IMR-90 (cell line): ENCODE results near the gene NELFCD. TPM values are rescaled to one million over a fixed set of nuclear protein-coding genes. Genes with fewer than 3 reads are reported as not detected.
A peak's percentile ranks its signal among the peaks of the same experiment; 100 is the strongest.
"Not testable (repeated sequence)": the region's sequence is repeated elsewhere in the genome, so short reads cannot be mapped to it uniquely, and the experiment has no call there.

Experiments
- ATAC-seq: fragments of 200-7000 bp; cut with Tn5 transposase; 2 replicates; pipeline ENCODE4 v1.9.1; 2020; ENCODE audit warnings: low read depth, mild to moderate bottlenecking, moderate library complexity
- BruUV-seq: library from RNA; stranded (reverse); fragments of 400-500 nt; replicated peaks from 2 replicates; lab custom pipeline; 2021; lab: Mats Ljungman, UMichigan
- CTCF ChIA-PET: fragments of 300-600 bp; formaldehyde crosslinking; extraction: SDS; loops from one replicate; lab custom pipeline; 2021; ENCODE audit warnings: antibody characterized with exemption; lab: Yijun Ruan, JAX
- POLR2A ChIA-PET: fragments of 300-600 bp; sonication (Branson Sonifier 250); formaldehyde crosslinking; loops from one replicate; lab custom pipeline; 2022; ENCODE audit warnings: antibody characterized with exemption; ENCODE audit not compliant: unreplicated experiment; lab: Charles Lee
- DNase-seq: peaks from one replicate; pipeline ENCODE4 v3.0.0; 2013
- H2AFZ ChIP-seq: replicated peaks from 2 replicates; pipeline ENCODE3; 2013; ENCODE audit warnings: low read length, mild to moderate bottlenecking; ENCODE audit not compliant: poor library complexity
- H2AK5ac ChIP-seq: 2 replicates; pipeline ENCODE4 v1.6.1; 2013; ENCODE audit warnings: low read depth, low read length, inconsistent platforms
- H2AK9ac ChIP-seq: replicated peaks from 2 replicates; pipeline ENCODE3; 2013; ENCODE audit warnings: mild to moderate bottlenecking, low read depth, low read length, moderate library complexity; ENCODE audit not compliant: poor library complexity
- H2BK120ac ChIP-seq: 2 replicates; pipeline ENCODE4 v1.6.1; 2013; ENCODE audit warnings: low read depth, low read length, inconsistent platforms
- H2BK15ac ChIP-seq: 3 replicates; pipeline ENCODE4 v1.6.1; 2013; ENCODE audit warnings: low read depth, low read length, inconsistent platforms
- H2BK20ac ChIP-seq: 2 replicates; pipeline ENCODE4 v1.6.1; 2013; ENCODE audit warnings: low read depth, mild to moderate bottlenecking, inconsistent platforms, low read length, moderate library complexity
- H2BK5ac ChIP-seq: 2 replicates; pipeline ENCODE4 v1.6.1; 2013; ENCODE audit warnings: mild to moderate bottlenecking, low read depth, low read length, inconsistent platforms; ENCODE audit not compliant: poor library complexity, severe bottlenecking
- H3K14ac ChIP-seq: replicated peaks from 2 replicates; pipeline ENCODE4 v1.6.1; 2013; ENCODE audit warnings: low read depth, low read length, inconsistent platforms
- H3K18ac ChIP-seq: 2 replicates; pipeline ENCODE4 v1.6.1; 2013; ENCODE audit warnings: low read depth, low read length, control low read depth
- H3K23ac ChIP-seq: 2 replicates; pipeline ENCODE4 v1.6.1; 2013; ENCODE audit warnings: low read depth, low read length, inconsistent platforms
- H3K27ac ChIP-seq: 2 replicates; pipeline ENCODE4 v1.5.1; 2013; ENCODE audit warnings: mild to moderate bottlenecking, control low read depth, low read length; ENCODE audit not compliant: insufficient read depth
- H3K27me3 ChIP-seq: 2 replicates; pipeline ENCODE4 v1.6.1; 2013; ENCODE audit warnings: low read length; ENCODE audit not compliant: control insufficient read depth, insufficient read depth
- H3K36me3 ChIP-seq: 2 replicates; pipeline ENCODE4 v1.6.1; 2013; ENCODE audit warnings: low read length, mixed read lengths; ENCODE audit not compliant: control insufficient read depth, insufficient read depth
- H3K4ac ChIP-seq: 2 replicates; pipeline ENCODE4 v1.6.1; 2013; ENCODE audit warnings: low read depth, low read length, inconsistent platforms
- H3K4me1 ChIP-seq: 2 replicates; pipeline ENCODE4 v1.6.1; 2013; ENCODE audit warnings: low read length, mixed read lengths; ENCODE audit not compliant: control insufficient read depth, insufficient read depth
- H3K4me2 ChIP-seq: 2 replicates; pipeline ENCODE4 v1.6.1; 2013; ENCODE audit warnings: low read depth, mild to moderate bottlenecking, control low read depth, low read length, moderate library complexity
- H3K4me3 ChIP-seq: 2 replicates; pipeline ENCODE4 v1.5.1; 2013; ENCODE audit warnings: low read depth, mild to moderate bottlenecking, control low read depth, low read length, moderate library complexity; ENCODE audit not compliant: insufficient read depth
- H3K56ac ChIP-seq: 2 replicates; pipeline ENCODE4 v1.6.1; 2013; ENCODE audit warnings: low read length, inconsistent platforms; ENCODE audit not compliant: insufficient read depth; ENCODE audit errors: extremely low read depth
- H3K79me1 ChIP-seq, 2 experiments: 2 replicates each; pipeline ENCODE4 v1.6.1; 2013; ENCODE audit warnings: low read length in 2 of 2, inconsistent platforms in 1 of 2, low read depth in 1 of 2
- H3K9ac ChIP-seq: 2 replicates; pipeline ENCODE4 v1.6.1; 2013; ENCODE audit warnings: low read depth, low read length, control low read depth
- H3K9me1 ChIP-seq: 2 replicates; pipeline ENCODE4 v1.6.1; 2013; ENCODE audit warnings: low read length, inconsistent platforms; ENCODE audit not compliant: insufficient read depth
- H3K9me3 ChIP-seq: 2 replicates; pipeline ENCODE4 v1.6.1; 2013; ENCODE audit warnings: low read length; ENCODE audit not compliant: control insufficient read depth, insufficient read depth
- H4K20me1 ChIP-seq: 2 replicates; pipeline ENCODE4 v1.6.1; 2013; ENCODE audit warnings: low read length, inconsistent platforms; ENCODE audit not compliant: insufficient read depth
- H4K5ac ChIP-seq: 2 replicates; pipeline ENCODE4 v1.6.1; 2013; ENCODE audit warnings: mild to moderate bottlenecking, low read depth, low read length, control low read depth
- H4K8ac ChIP-seq, 2 experiments: 2 replicates each; pipeline ENCODE4 v1.6.1; 2013; ENCODE audit warnings: low read depth in 2 of 2, low read length in 2 of 2, control low read depth in 1 of 2, inconsistent platforms in 1 of 2
- H4K91ac ChIP-seq: 2 replicates; pipeline ENCODE4 v1.6.1; 2013; ENCODE audit warnings: low read depth, low read length, inconsistent platforms; ENCODE audit not compliant: insufficient read depth
- CHD1 ChIP-seq: IDR thresholded peaks from 2 replicates; pipeline ENCODE4 v1.6.1; 2012; ENCODE audit warnings: low read depth, low read length, improper control_type of control experiment
- FOS ChIP-seq: fragments of 150-350 bp; IDR thresholded peaks from 2 replicates; pipeline ENCODE4 v1.6.1; 2016; ENCODE audit warnings: low read depth, low read length
- MAZ ChIP-seq: IDR thresholded peaks from 2 replicates; pipeline ENCODE4 v1.6.1; 2012; ENCODE audit warnings: low read depth, mild to moderate bottlenecking, low read length, improper control_type of control experiment, moderate library complexity, borderline replicate concordance
- MXI1 ChIP-seq: IDR thresholded peaks from 2 replicates; pipeline ENCODE4 v1.6.1; 2012; ENCODE audit warnings: low read depth, mild to moderate bottlenecking, low read length, moderate library complexity, borderline replicate concordance
- RAD21 ChIP-seq: IDR thresholded peaks from 2 replicates; pipeline ENCODE4 v1.6.1; 2012; ENCODE audit warnings: low read length, improper control_type of control experiment
- SMC3 ChIP-seq: fragments of 150-350 bp; IDR thresholded peaks from 2 replicates; pipeline ENCODE4 v1.6.1; 2016; ENCODE audit warnings: low read depth, mild to moderate bottlenecking, antibody characterized with exemption, low read length, moderate library complexity
- WGBS, 2 experiments: methylation state at CpG; one replicate each; pipeline versions ENCODE4 v1.1.5 to v1.1.7; 2013; ENCODE audit warnings: missing lambda C conversion rate in 2 of 2; ENCODE audit not compliant: insufficient read length in 1 of 2; ENCODE audit errors: extremely low coverage in 2 of 2; 5-methylcytosine and 5-hydroxymethylcytosine counted together
- dilution Hi-C: fragments of 300-500 bp; cut with HindIII; formaldehyde crosslinking; loops from one replicate; pipeline ENCODE4 v1.14.3; 2018; ENCODE audit warnings: low sequenced_read_pairs; ENCODE audit not compliant: unreplicated experiment
- in situ Hi-C: fragments of 300-500 bp; cut with MboI; formaldehyde crosslinking; loops from 3 replicates; pipeline ENCODE4 v1.14.3; 2019; ENCODE audit warnings: low sequenced_read_pairs, inconsistent platforms, mixed read lengths
- intact Hi-C: fragments of 100-400 bp; cut with micrococcal nuclease; formaldehyde crosslinking; loops from 2 replicates; pipeline ENCODE4 v1.10.0; 2022
- polyA plus RNA-seq, 3 experiments: library from polyadenylated mRNA; depleted of rRNA; stranded (reverse); fragments of >200 nt; gene quantifications; 2 replicates each; pipeline ENCODE4 v1.2.3, GENCODE V29; 2012; ENCODE audit warnings: low replicate concordance in 1 of 3
- total RNA-seq: library from RNA; depleted of rRNA; stranded (reverse); fragments of >200 nt; gene quantifications from 2 replicates; pipeline ENCODE4 v1.2.3, GENCODE V29; 2012

The NELFCD gene
- total and polyA plus RNA-seq, 2 of the 4 experiments (the other 2 are of a cell fraction) = 88.9 to 94.1 TPM

- no peak for TF ChIP-seq SMC3
- TF ChIP-seq FOS = no peak
- no peak for TF ChIP-seq RAD21
- no peak for TF ChIP-seq MAZ
- TF ChIP-seq CHD1 = no peak
- no peak for TF ChIP-seq MXI1
Measured at GRCh38 chr20:59010995-59011873, 30.2 kb downstream of the NELFCD start (continued).

DNA sequence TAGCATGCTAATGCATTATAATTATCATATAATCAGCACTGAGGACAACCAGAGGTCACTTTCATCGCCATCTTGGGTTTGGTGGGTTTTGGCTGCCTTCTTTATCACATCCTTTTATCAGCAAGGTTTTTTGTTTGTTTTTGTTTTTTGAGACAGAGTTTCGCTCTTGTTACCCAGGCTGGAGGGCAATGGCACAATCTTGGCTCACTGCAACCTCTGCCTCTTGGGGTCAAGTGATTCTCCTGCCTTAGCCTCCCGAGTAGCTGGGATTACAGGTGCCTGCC lies 30.8 kb downstream of the NELFCD start:
- intact Hi-C loops, H2BK15ac ChIP-seq, H3K14ac ChIP-seq, H3K9me3 ChIP-seq, H3K4me3 ChIP-seq, H4K5ac ChIP-seq, DNase-seq, H3K27me3 ChIP-seq, H3K56ac ChIP-seq, H3K27ac ChIP-seq, H4K20me1 ChIP-seq, H3K79me1 ChIP-seq, H2BK5ac ChIP-seq, BruUV-seq, H2BK120ac ChIP-seq, H4K91ac ChIP-seq, ATAC-seq, H3K23ac ChIP-seq, H3K9ac ChIP-seq, H2AFZ ChIP-seq, H2BK20ac ChIP-seq, in situ Hi-C loops, H3K18ac ChIP-seq, CTCF ChIA-PET, H3K4me2 ChIP-seq, H4K8ac ChIP-seq, dilution Hi-C loops, H2AK5ac ChIP-seq, H2AK9ac ChIP-seq, POLR2A ChIA-PET, H3K36me3 ChIP-seq: not testable (repeated sequence)
- peak overlapping the region; percentile 29; the same call in 1 of the 2 replicates for H3K4ac ChIP-seq
- WGBS, 2 experiments = 100% methylated on average over 2 of the region's 3 CpGs; no CpG with 5 or more reads in 1 of the 2 experiments
- peaks cover 15% of the 10 kb centered on the region for H3K9me1 ChIP-seq
- peaks cover 18% of the 10 kb centered on the region for H3K4me1 ChIP-seq
